ENCODE results near the gene INSIG1.
A peak's percentile ranks its signal among the peaks of the same experiment; 100 is the strongest.

The INSIG1 gene

GRCh38 chr7:155286686-155287085 is 11.0 kb upstream of the INSIG1 start:
- no peak for DNase-seq

- DNase-seq, result no peak
Observed at GRCh38 chr7:155287284-155287935, 10.3 kb upstream of the INSIG1 start.

GRCh38 chr7:155288055-155288454 is 9.6 kb upstream of the INSIG1 start:
- no peak for DNase-seq

- DNase-seq, result no peak
Observed at GRCh38 chr7:155289107-155289506, 8.6 kb upstream of the INSIG1 start.

GRCh38 chr7:155289949-155290501 is 7.7 kb upstream of the INSIG1 start:
- no peak for DNase-seq

- no peak for DNase-seq
Observed at GRCh38 chr7:155291045-155291530, 6.6 kb upstream of the INSIG1 start.

- no peak for DNase-seq
Observed at GRCh38 chr7:155291729-155292128, 5.9 kb upstream of the INSIG1 start.

GRCh38 chr7:155292680-155293226 is 4.9 kb upstream of the INSIG1 start:
- no peak for DNase-seq

GRCh38 chr7:155293721-155294510 is 3.8 kb upstream of the INSIG1 start:
- no peak for DNase-seq

GRCh38 chr7:155294511-155294778 is 3.2 kb upstream of the INSIG1 start:
- no peak for DNase-seq

- DNase-seq, result no peak
Observed at GRCh38 chr7:155295511-155295910, 2.2 kb upstream of the INSIG1 start.

GRCh38 chr7:155296006-155296787 is 1.5 kb upstream of the INSIG1 start:
- no peak for DNase-seq

- peak; percentile 56 for DNase-seq
Observed at GRCh38 chr7:155296788-155297516, 726 bp upstream of the INSIG1 start.

- DNase-seq, result no peak
Observed at GRCh38 chr7:155298288-155298833, 683 bp downstream of the INSIG1 start.

- DNase-seq, result peak; percentile 69
Observed at GRCh38 chr7:155298834-155299534, 1.3 kb downstream of the INSIG1 start.

GRCh38 chr7:155299535-155300202 is 2.0 kb downstream of the INSIG1 start:
- no peak for DNase-seq

GRCh38 chr7:155300641-155301452 is 3.2 kb downstream of the INSIG1 start:
- no peak for DNase-seq

GRCh38 chr7:155303039-155303593 is 5.4 kb downstream of the INSIG1 start:
- DNase-seq, result no peak

- DNase-seq, result no peak
Observed at GRCh38 chr7:155303897-155304296, 6.2 kb downstream of the INSIG1 start.
